Immature natural killer cell (primary cell): ENCODE measurements around the gene PNPO. TPM values are rescaled to one million over a fixed set of nuclear protein-coding genes. Genes with fewer than 3 reads are reported as not detected.

ENCODE experiments used
- DNase-seq, 3 donors: peaks; one replicate each; pipeline ENCODE4 v3.0.0; 2022; ENCODE audit warnings: mixed read lengths in 1 of 3
- H3K27ac Mint-ChIP-seq, 6 donors: one replicate each; pipeline ENCODE4 v1.8.0; 2020; ENCODE audit warnings: mixed read lengths in 6 of 6, mild to moderate bottlenecking in 5 of 6, inconsistent platforms in 4 of 6, moderate library complexity in 3 of 6
- H3K27me3 Mint-ChIP-seq, 3 donors: one replicate each; pipeline ENCODE4 v1.8.0; 2020 to 2021; ENCODE audit warnings: low read depth in 3 of 3, mild to moderate bottlenecking in 3 of 3, mixed read lengths in 3 of 3, moderate library complexity in 3 of 3, inconsistent platforms in 1 of 3
- H3K36me3 Mint-ChIP-seq, 3 donors: one replicate each; pipeline ENCODE4 v1.8.0; 2020; ENCODE audit warnings: mixed read lengths in 3 of 3, inconsistent platforms in 2 of 3, mild to moderate bottlenecking in 2 of 3
- H3K4me1 Mint-ChIP-seq, 2 donors: one replicate each; pipeline ENCODE4 v1.8.0; 2020; ENCODE audit warnings: inconsistent platforms in 2 of 2, mild to moderate bottlenecking in 2 of 2, mixed read lengths in 2 of 2, moderate library complexity in 1 of 2
- H3K4me3 Mint-ChIP-seq, 5 donors: one replicate each; pipeline ENCODE4 v1.8.0; 2020; ENCODE audit warnings: mild to moderate bottlenecking in 5 of 5, mixed read lengths in 5 of 5, inconsistent platforms in 3 of 5, moderate library complexity in 3 of 5
- H3K9me3 Mint-ChIP-seq, 6 donors: one replicate each; pipeline ENCODE4 v1.8.0; 2020; ENCODE audit warnings: mild to moderate bottlenecking in 6 of 6, mixed read lengths in 6 of 6, inconsistent platforms in 4 of 6, moderate library complexity in 3 of 6
- polyA plus RNA-seq, 3 donors: library from polyadenylated mRNA; unstranded; fragments of 300-500 nt; fragmentation: Illumina TruSeq; gene quantifications; one replicate each; pipeline ENCODE4 v1.2.3, GENCODE V29; 2021

Gene PNPO
- polyA plus RNA-seq, 3 donors from 2014 or later, result 14.3 to 21.2 (median 18.6) TPM

GRCh38 chr17:47946929-47947397 lies 5.6 kb downstream of the PNPO start:
- Mint-ChIP-seq H3K9me3 (no peaks in the 10 kb centered on the region), H3K4me3 (no peak overlapping the region), H3K27ac (peak overlapping the region in 4 of 6 donors; percentile 49 to 68 (median 62)), H3K27me3 (peaks cover 0 to 1% (median 0%) of the 10 kb centered on the region in 3 donors), H3K36me3 (peaks cover 0 to 9% (median 0%) of the 10 kb centered on the region in 3 donors), H3K4me1 (peaks cover 32 to 45% of the 10 kb centered on the region in 2 donors)
- DNase-seq, result peak; percentile 55 to 62 (median 58)

GRCh38 chr17:47948706-47949196 lies 7.4 kb downstream of the PNPO start:
- no peaks in the 10 kb centered on the region for H3K9me3 Mint-ChIP-seq
- no peak for DNase-seq
- H3K4me3 Mint-ChIP-seq, result peak overlapping the region in 1 of 5 donors; percentile 73
- peaks cover 0 to 1% (median 0%) of the 10 kb centered on the region in 3 donors for H3K27me3 Mint-ChIP-seq
- H3K36me3 Mint-ChIP-seq, result peaks cover 0 to 9% (median 0%) of the 10 kb centered on the region in 3 donors
- peak overlapping the region in 3 of 6 donors; percentile 38 to 86 (median 86) for H3K27ac Mint-ChIP-seq
- peaks cover 23 to 35% of the 10 kb centered on the region in 2 donors for H3K4me1 Mint-ChIP-seq

GRCh38 chr17:47949197-47949759 lies 7.9 kb downstream of the PNPO start:
- DNase-seq, result peak; percentile 77 to 79 (median 78)
- peaks cover 0 to 1% (median 0%) of the 10 kb centered on the region in 3 donors for H3K27me3 Mint-ChIP-seq
- H3K36me3 Mint-ChIP-seq, result peaks cover 0 to 9% (median under 1%) of the 10 kb centered on the region in 3 donors
- H3K4me3 Mint-ChIP-seq, result peak overlapping the region; percentile 71 to 79 (median 73)
- H3K4me1 Mint-ChIP-seq, result peaks cover 22 to 30% of the 10 kb centered on the region in 2 donors
- H3K9me3 Mint-ChIP-seq, result no peaks in the 10 kb centered on the region
- H3K27ac Mint-ChIP-seq, result peak overlapping the region; percentile 38 to 86 (median 72)

GRCh38 chr17:47949946-47950345 lies 8.6 kb downstream of the PNPO start:
- Mint-ChIP-seq H3K27ac (peak overlapping the region in 1 of 6 donors; percentile 65), H3K4me3 (peak overlapping the region in 1 of 5 donors; percentile 73), H3K36me3 (peaks cover 0 to 5% (median 4%) of the 10 kb centered on the region in 3 donors), H3K27me3 (peaks cover 0 to 1% (median 0%) of the 10 kb centered on the region in 3 donors), H3K4me1 (peaks cover 16 to 23% of the 10 kb centered on the region in 2 donors), H3K9me3 (no peaks in the 10 kb centered on the region)
- no peak for DNase-seq

- no peak overlapping the region for H3K4me3 Mint-ChIP-seq
- DNase-seq, result no peak
- H3K4me1 Mint-ChIP-seq, result peaks cover 10 to 18% of the 10 kb centered on the region in 2 donors
- no peaks in the 10 kb centered on the region for H3K9me3 Mint-ChIP-seq
- peaks cover 0 to 1% (median 0%) of the 10 kb centered on the region in 3 donors for H3K27me3 Mint-ChIP-seq
- peaks cover 0 to 4% (median 4%) of the 10 kb centered on the region in 3 donors for H3K36me3 Mint-ChIP-seq
- no peak overlapping the region for H3K27ac Mint-ChIP-seq
These were observed 9.1 kb downstream of the PNPO start for GRCh38 chr17:47950448-47950847.

GRCh38 chr17:47952171-47953021 lies 11.0 kb downstream of the PNPO start:
- Mint-ChIP-seq H3K4me3 (no peak overlapping the region), H3K9me3 (no peaks in the 10 kb centered on the region), H3K36me3 (peaks cover 0 to 4% (median 4%) of the 10 kb centered on the region in 3 donors), H3K27me3 (peaks cover 0 to 2% (median 0%) of the 10 kb centered on the region in 3 donors), H3K27ac (no peak overlapping the region), H3K4me1 (peaks cover 9 to 10% of the 10 kb centered on the region in 2 donors)
- no peak for DNase-seq

- no peak for DNase-seq
- Mint-ChIP-seq H3K4me3 (no peak overlapping the region), H3K27ac (no peak overlapping the region), H3K9me3 (no peaks in the 10 kb centered on the region), H3K36me3 (peaks cover 0 to 4% (median 4%) of the 10 kb centered on the region in 3 donors), H3K27me3 (peaks cover 0 to 4% (median 0%) of the 10 kb centered on the region in 3 donors), H3K4me1 (peaks cover 9% of the 10 kb centered on the region in 2 donors)
These were observed 12.5 kb downstream of the PNPO start for GRCh38 chr17:47953909-47954308.

- H3K27me3 Mint-ChIP-seq, result peaks cover 0 to 4% (median 0%) of the 10 kb centered on the region in 3 donors
- H3K4me1 Mint-ChIP-seq, result no peaks in the 10 kb centered on the region
- DNase-seq, result no peak
- no peak overlapping the region for H3K4me3 Mint-ChIP-seq
- H3K27ac Mint-ChIP-seq, result no peak overlapping the region
- no peaks in the 10 kb centered on the region for H3K9me3 Mint-ChIP-seq
- H3K36me3 Mint-ChIP-seq, result peaks cover 0 to 4% (median 0%) of the 10 kb centered on the region in 3 donors
These were observed 14.4 kb downstream of the PNPO start for GRCh38 chr17:47955497-47956461.

GRCh38 chr17:47956791-47957590 lies 15.6 kb downstream of the PNPO start:
- H3K27me3 Mint-ChIP-seq, result peaks cover 0 to 4% (median 0%) of the 10 kb centered on the region in 3 donors
- H3K9me3 Mint-ChIP-seq, result no peaks in the 10 kb centered on the region
- no peak overlapping the region for H3K27ac Mint-ChIP-seq
- peaks cover 0 to 4% (median 0%) of the 10 kb centered on the region in 3 donors for H3K36me3 Mint-ChIP-seq
- H3K4me3 Mint-ChIP-seq, result no peak overlapping the region
- no peaks in the 10 kb centered on the region for H3K4me1 Mint-ChIP-seq
- no peak for DNase-seq

GRCh38 chr17:47957591-47958490 lies 16.5 kb downstream of the PNPO start, which contains the start of gene PRR15L:
Gene PRR15L, minus strand, starts transcription at chr17:47957883. Its CDS starts 4,649 bp downstream, at chr17:47953234.
- H3K4me3 Mint-ChIP-seq, result no peak within 1 kb of the TSS
- no peak within 1 kb of the TSS for H3K27ac Mint-ChIP-seq
- no peaks in the 10 kb centered on the region for H3K9me3 Mint-ChIP-seq
- peaks cover 0 to 4% (median 0%) of the 10 kb centered on the region in 3 donors for H3K27me3 Mint-ChIP-seq
- no peak for DNase-seq
- no peaks in the 10 kb centered on the region for H3K4me1 Mint-ChIP-seq
- peaks cover 0 to 4% (median 0%) of the 10 kb centered on the region in 3 donors for H3K36me3 Mint-ChIP-seq

GRCh38 chr17:47959825-47960655 lies 18.7 kb downstream of the PNPO start:
- H3K4me1 Mint-ChIP-seq, result no peaks in the 10 kb centered on the region
- DNase-seq, result no peak
- H3K36me3 Mint-ChIP-seq, result peaks cover 0 to 5% (median 0%) of the 10 kb centered on the region in 3 donors
- no peak overlapping the region for H3K4me3 Mint-ChIP-seq
- H3K9me3 Mint-ChIP-seq, result no peaks in the 10 kb centered on the region
- peaks cover 0 to 5% (median 4%) of the 10 kb centered on the region in 3 donors for H3K27me3 Mint-ChIP-seq
- no peak overlapping the region for H3K27ac Mint-ChIP-seq
